Spleen (tissue), 7 donors: Measurements from ENCODE around the gene GALNT3.

Source experiments
- POLR2A ChIP-seq, 3 donors: fragments of 450-650 bp; IDR thresholded peaks; one replicate each; pipeline ENCODE4 v1.5.1; 2017; ENCODE audit warnings: antibody characterized with exemption in 3 of 3, mild to moderate bottlenecking in 1 of 3
- POLR2AphosphoS5 ChIP-seq, 3 donors: sonication (generic); formaldehyde crosslinking; IDR thresholded peaks; one replicate each; pipeline ENCODE4 v1.5.1; 2017; ENCODE audit warnings: antibody characterized with exemption in 3 of 3
- TF ChIP-seq, protein P1 (sequence below), 11 experiments: fragments of 200-600 bp in 7 of 11; fragments of 450-650 bp in 4 of 11; sonication (generic) in 4 of 11; IDR thresholded peaks in 8 of 11; conservative IDR thresholded peaks in 3 of 11; 1 replicate in 7 of 11; 2 replicates in 4 of 11; pipeline versions ENCODE4 v1.4.0 to v1.8.0; 2016 to 2021; ENCODE audit warnings: antibody characterized with exemption in 11 of 11, inconsistent platforms in 4 of 11, mild to moderate bottlenecking in 1 of 11
- donor health status: DM: no; HTN: no; CAD: no; lungs with moderate emphysema.
- donor health status: DM: no; HTN: no; CAD: no.
- donor health status: DM: no; HTN: no; CAD: no.

- TF ChIP-seq, protein P1, sequence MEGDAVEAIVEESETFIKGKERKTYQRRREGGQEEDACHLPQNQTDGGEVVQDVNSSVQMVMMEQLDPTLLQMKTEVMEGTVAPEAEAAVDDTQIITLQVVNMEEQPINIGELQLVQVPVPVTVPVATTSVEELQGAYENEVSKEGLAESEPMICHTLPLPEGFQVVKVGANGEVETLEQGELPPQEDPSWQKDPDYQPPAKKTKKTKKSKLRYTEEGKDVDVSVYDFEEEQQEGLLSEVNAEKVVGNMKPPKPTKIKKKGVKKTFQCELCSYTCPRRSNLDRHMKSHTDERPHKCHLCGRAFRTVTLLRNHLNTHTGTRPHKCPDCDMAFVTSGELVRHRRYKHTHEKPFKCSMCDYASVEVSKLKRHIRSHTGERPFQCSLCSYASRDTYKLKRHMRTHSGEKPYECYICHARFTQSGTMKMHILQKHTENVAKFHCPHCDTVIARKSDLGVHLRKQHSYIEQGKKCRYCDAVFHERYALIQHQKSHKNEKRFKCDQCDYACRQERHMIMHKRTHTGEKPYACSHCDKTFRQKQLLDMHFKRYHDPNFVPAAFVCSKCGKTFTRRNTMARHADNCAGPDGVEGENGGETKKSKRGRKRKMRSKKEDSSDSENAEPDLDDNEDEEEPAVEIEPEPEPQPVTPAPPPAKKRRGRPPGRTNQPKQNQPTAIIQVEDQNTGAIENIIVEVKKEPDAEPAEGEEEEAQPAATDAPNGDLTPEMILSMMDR (IDR thresholded peaks at IDR 0.05 in 8 of 11, conservative IDR thresholded peaks at IDR 0.05 in 3 of 11), result no peak
- TF ChIP-seq POLR2AphosphoS5 (IDR thresholded peaks at IDR 0.05) (no peak), POLR2A (IDR thresholded peaks at IDR 0.05) (no peak)
Measured at GRCh38 chr2:165716091-165716490, 78.0 kb downstream of the GALNT3 start.
